HG02852 (cell line): Measurements from ENCODE around the gene TFB2M.

Experiments used
- ATAC-seq: cut with Tn5 transposase; IDR thresholded peaks from one replicate; pipeline ENCODE4 v1.9.1; 2021; ENCODE audit warnings: mild to moderate bottlenecking, moderate library complexity; ENCODE audit not compliant: unreplicated experiment

TFB2M gene

DNA sequence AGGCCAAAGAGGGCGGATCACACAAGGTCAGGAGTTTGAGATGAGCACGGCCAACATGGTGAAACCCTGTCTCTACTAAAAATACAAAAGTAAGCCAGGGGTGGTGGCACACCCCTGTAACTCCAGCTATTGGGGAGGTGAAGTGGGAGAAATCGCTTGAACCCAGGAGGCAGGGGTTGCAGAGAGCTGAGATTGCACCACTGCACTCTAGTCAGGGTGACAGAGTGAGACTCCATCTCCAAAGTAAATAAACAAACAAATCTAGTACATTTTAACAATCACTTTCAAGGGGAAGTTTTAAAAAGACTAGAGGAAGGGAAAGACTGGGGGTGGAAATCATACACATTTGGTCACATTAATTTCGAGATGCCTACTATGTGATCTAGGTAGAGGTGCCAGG is 6.8 kb downstream of the TFB2M start:
- ATAC-seq = no peak

- no peak for ATAC-seq
Measured at GRCh38 chr1:246558041-246558440, 8.0 kb downstream of the TFB2M start.

GRCh38 chr1:246554201-246554600 is 11.9 kb downstream of the TFB2M start:
- no peak for ATAC-seq

GRCh38 chr1:246552110-246552509 is 14.0 kb downstream of the TFB2M start:
- ATAC-seq = no peak

DNA sequence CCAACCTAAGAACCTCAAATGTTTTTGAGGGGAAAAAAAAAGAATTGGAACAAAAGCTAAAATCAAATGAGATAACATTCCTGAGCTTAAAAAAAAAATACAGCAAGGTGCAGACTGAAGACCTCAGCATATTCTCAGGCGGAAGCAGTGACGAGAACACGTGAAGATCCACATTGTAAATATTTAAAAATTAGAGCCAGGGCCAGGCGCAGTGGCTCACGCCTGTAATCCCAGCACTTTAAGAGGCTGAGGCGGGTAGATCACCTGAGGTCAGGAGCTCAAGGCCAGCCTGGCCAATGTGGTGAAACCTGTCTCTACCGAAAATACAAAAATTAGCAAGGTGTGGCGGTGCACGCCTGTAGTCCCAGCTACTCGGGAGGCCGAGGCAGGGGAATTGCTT is 15.7 kb downstream of the TFB2M start:
- ATAC-seq = no peak

GRCh38 chr1:246549665-246550064 is 16.4 kb downstream of the TFB2M start:
- no peak for ATAC-seq

DNA sequence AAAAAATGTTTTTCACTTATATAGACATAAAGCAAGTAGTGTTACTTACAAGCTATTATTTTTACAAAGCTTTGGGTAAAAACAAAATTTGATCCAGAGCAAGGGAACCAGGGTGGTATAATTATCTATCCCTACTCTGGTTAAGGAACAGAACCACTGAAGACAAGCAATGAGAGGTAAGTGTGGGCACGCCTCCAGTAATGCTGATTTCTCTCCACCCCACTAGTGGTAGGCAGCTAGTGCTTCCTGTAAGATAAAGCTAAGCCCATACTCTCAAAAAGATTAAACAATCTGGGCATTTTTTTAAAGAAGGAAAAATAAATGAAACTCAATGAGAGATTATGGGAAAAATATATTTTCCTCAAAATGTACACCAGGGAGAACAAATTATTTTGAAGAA is 22.1 kb downstream of the TFB2M start:
- no peak for ATAC-seq

DNA sequence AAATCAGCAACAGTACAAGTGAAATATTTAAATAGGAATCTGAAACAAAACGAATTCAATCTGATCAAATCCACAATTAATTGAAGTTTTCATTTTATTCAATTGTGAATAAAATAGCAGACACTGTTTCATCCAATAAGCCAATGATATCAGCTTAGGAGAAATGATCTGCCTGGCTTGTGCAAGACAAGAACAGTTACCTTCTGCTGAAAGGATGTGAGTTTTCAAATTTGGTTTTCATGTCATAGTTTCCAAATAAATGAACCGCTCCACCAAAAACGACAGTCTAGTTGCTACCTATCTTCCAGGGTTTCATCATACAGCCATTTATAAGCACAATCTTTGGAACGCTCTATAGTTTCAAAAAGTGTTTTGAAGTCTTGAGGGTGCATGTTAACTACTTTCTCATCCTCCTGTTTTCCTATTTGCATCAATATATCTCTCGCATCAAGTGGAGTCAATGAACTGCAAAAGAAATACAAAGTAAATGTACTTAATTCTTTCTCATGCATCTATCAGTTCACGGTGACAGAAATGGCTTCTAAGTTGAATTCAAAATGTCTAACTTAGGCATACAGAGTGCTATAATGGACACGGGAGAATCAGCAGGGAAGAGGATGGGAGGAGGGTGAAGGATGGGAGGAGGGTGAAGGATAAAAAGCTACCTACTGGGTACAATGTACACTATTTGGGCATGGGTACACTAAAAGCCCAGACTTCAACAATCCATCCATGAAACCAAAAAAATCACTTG is 25.1 kb downstream of the TFB2M start:
- ATAC-seq = no peak

- no peak for ATAC-seq
Measured at GRCh38 chr1:246537887-246538286, 28.2 kb downstream of the TFB2M start.

GRCh38 chr1:246537441-246537840 is 28.6 kb downstream of the TFB2M start:
- ATAC-seq = no peak

DNA sequence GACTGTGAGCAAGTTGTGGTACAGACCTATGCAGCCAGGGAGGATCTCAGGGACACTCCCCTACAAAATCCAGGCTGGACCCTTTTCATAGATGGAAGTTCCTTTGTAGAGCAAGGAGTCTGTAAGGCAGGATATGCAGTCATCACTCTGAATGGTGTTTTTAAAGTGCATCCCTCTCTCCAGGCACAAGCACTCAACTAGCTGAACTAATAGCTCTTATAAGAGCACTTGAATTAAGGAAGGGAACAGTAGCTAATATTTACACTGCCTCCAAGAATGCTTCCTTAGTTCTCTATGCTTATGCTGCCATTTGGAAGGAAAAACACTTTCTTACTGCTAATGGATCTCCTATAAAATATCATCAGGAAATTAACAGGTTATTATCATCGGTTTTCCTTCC is 31.9 kb downstream of the TFB2M start:
- ATAC-seq = no peak

DNA sequence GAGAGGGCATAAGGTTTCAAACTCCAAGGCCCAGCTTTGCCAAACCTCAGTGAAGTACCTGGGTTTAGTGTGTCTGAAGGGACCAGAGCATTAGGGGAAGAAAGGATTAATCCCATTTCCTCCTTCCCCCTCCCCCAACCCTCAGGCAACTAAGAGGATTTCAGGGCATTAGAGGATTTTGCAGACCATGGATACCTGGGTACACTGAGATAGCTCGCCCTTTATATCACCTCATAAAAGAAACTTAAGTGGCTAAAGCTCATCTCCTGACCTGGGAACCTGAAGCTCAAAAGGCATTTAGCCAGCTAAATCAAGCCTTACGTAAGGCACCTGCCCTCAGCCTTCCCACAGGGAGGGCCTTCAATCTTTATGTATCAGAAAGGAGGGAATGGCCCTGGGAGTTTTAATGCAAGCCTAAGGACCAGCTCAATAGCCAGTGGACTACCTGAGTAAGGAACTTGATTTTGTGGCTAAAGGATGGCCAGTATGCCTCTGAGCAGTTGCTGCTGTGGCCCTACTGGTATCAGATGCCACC is 32.6 kb downstream of the TFB2M start:
- no peak for ATAC-seq

- no peak for ATAC-seq
Measured at GRCh38 chr1:246532519-246532918, 33.5 kb downstream of the TFB2M start.

DNA sequence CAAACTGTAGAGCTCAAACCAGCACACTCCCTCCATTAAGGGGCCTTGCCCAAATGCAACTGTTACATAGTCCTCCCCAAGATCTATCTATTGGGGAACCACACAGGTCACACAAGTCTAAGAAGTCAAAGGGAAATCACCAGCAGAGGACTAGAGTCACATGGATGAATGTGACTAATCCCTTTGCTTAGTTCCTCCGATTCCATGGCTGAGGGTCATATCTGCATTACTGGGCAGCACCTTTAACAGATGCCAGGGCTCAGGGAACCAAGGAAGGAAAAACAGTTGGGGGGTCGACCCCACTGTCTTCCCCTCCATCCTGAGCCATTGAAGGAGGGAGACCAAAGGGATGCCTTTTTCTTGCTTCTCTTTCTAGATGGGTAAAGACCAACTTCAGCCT is 35.6 kb downstream of the TFB2M start:
- no peak for ATAC-seq

DNA sequence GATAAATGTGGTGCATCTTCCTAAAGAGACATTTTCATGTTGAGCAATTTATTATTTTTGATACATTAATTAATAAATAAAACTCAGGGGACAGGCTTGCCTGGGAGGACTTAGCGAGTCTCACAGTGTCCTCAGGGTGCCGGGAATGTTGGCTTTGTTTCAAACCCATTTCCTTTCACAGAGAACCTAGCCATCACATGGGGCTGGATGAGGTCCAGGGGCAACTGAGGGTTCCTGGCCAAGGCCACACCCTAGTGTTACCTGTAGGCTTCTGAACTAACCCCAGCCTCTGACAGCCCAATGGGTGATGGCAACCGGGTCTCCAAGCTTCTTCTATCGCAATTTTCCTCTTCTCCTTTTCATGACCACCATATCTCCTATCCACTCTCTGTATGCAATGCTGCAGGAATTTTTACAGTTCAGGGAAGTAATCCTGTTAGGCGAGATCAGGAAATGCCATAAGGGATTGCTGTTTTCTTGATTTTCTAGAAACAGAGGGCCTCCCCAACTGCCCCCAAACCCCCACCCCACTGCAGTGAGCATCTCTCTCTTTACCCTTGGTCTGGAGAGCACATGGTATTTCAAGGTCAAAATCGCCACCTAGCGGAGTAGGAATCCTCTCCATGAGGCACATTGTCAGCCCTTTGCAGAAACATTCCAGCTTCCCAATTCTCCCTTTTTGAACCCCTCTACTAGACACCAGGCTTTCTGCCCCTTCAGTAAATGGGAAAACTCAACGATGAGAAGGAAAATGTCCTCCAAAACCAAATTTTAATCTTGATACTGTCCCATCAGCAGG is 36.9 kb downstream of the TFB2M start:
- ATAC-seq = no peak

DNA sequence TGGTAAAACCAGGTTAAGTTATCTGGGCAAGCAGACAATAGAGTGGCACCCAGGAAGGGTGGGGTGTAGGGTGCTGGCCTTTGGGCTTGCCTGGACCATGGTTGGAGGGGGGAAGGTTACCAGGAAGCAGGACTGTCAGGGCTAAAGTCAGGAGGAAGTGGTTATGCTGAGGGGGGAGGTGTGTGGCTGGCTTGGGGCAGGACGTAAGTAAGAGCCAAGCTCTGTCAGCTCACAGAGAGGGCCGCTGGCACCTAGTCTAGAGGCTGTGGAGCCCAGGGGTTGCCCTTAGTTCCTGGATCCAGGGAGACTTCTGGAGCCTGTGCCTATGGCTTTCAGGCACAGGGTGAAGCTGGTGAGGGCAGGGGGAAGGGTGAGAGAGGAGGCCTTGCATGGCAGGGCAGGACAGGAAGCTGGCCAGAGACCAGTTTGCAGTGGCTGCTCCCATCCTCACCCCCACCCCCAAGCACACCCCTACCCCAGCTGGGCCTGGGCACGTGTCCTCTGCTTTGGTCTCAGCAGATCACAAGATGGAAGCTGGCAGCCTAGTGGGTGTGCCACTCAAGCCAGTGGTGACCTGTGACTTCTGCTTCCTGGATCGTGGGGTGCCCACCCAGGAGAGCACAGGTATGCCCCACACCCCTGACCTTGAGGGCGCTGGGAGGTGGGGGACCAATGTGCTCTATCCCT is 38.5 kb downstream of the TFB2M start:
- ATAC-seq = no peak

GRCh38 chr1:246526915-246527314 is 39.1 kb downstream of the TFB2M start:
- no peak for ATAC-seq

DNA sequence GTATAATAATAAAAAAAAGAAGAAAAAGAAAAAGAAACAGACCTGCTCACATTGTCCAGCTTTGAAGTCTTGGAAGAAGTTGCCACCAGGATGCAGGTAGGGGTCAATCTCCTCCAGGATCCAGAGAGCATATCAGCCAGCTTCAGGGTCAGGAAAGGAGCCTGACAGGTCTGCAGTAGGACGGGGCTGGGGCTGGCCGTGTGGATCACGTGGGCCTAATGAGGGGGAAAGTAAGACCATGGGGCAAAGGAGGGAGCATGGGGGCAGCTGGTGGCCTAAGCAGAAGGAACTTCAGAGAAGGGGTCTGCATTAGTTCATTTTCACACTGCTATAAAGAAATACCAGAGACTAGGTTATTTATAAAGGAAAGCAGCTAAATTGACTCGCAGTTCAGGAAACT is 39.7 kb downstream of the TFB2M start:
- no peak for ATAC-seq

DNA sequence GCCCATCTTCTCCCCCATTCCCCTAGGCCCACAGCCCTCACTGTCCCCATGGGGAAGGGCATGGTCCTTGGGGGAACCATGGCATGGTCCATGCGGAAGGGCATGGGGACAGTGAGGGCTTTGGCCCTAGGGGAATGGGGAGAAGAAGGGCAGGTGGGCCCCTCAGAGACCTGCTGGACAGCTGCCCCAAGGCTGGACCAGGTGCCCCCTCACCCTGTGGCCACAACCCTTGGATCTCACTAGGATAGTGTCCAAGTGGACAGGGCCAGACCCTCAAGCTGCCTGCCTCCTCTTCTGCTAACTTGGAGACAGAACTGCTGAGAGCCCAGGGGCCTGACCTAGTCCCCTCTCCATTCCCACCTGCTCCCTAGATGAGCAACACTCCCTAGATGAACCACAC is 46.5 kb downstream of the TFB2M start:
- ATAC-seq = no peak

GRCh38 chr1:246518456-246519205 is 47.4 kb downstream of the TFB2M start:
- no peak for ATAC-seq

DNA sequence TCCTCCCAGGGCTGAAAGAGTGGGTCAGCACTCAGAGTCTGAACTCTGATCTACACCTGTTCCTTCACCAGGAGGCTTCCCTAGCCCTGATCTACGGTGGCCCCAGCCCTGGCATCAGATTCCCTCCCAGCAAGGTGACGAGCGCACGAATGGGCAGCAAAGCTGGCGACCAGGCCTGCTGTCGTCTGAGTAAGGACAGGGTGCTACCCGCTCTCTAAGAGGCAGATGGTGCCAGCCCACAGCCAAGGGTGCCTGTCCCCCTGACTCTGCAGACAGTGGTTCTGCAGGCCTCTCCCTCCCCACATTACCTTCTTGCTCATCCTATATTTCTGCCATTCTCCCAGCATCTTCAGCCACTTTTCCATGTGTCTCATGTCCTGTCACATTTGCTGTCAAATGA is 48.7 kb downstream of the TFB2M start:
- no peak for ATAC-seq
